Neural progenitor cell (in vitro differentiated cells): Measurements from ENCODE around the gene CD74. TPM values are rescaled to one million over a fixed set of nuclear protein-coding genes. Genes with fewer than 3 reads are reported as not detected.

Experiments used
- DNase-seq: peaks from one replicate; pipeline ENCODE4 v3.0.0-alpha.2; 2016; ENCODE audit warnings: low spot score
- H2AFZ ChIP-seq: fragments of 200-600 bp; sonication (generic); replicated peaks from 2 replicates; pipeline ENCODE4 v1.6.1; 2016; ENCODE audit warnings: antibody characterized with exemption
- H3F3A ChIP-seq: fragments of 200-600 bp; sonication (generic); 2 replicates; pipeline ENCODE4 v1.6.1; 2016; ENCODE audit warnings: antibody characterized with exemption, low read depth
- H3K27ac ChIP-seq: fragments of 200-600 bp; sonication (generic); 2 replicates; pipeline ENCODE4 v1.5.1; 2016; ENCODE audit warnings: mild to moderate bottlenecking
- H3K27me3 ChIP-seq: fragments of 200-600 bp; sonication (generic); 2 replicates; pipeline ENCODE4 v1.6.1; 2016; ENCODE audit warnings: mild to moderate bottlenecking, moderate library complexity
- H3K36me3 ChIP-seq: fragments of 200-600 bp; sonication (generic); 2 replicates; pipeline ENCODE4 v1.5.1; 2016
- H3K4me1 ChIP-seq: fragments of 200-600 bp; sonication (generic); 2 replicates; pipeline ENCODE4 v1.6.1; 2016; ENCODE audit warnings: mixed run types
- H3K4me2 ChIP-seq: fragments of 200-600 bp; sonication (generic); 2 replicates; pipeline ENCODE4 v1.6.1; 2016
- H3K4me3 ChIP-seq: fragments of 200-600 bp; sonication (generic); 2 replicates; pipeline ENCODE4 v1.5.1; 2016
- H3K79me2 ChIP-seq: fragments of 200-600 bp; sonication (generic); 2 replicates; pipeline ENCODE4 v1.6.1; 2016; ENCODE audit warnings: low read depth
- H3K9ac ChIP-seq: fragments of 200-600 bp; sonication (generic); 2 replicates; pipeline ENCODE4 v1.6.1; 2016
- H3K9me3 ChIP-seq: fragments of 200-600 bp; sonication (generic); 2 replicates; pipeline ENCODE4 v1.5.1; 2016; ENCODE audit warnings: low read depth
- H4K20me1 ChIP-seq: fragments of 200-600 bp; sonication (generic); 2 replicates; pipeline ENCODE4 v1.6.1; 2016; ENCODE audit warnings: low read depth
- H3K27ac Mint-ChIP-seq: 3 replicates; pipeline ENCODE4 v1.8.0; 2021; ENCODE audit warnings: mixed read lengths
- H3K27me3 Mint-ChIP-seq: 2 replicates; pipeline ENCODE4 v1.8.0; 2022; ENCODE audit warnings: low read depth, mild to moderate bottlenecking, inconsistent platforms, moderate library complexity, mixed read lengths; ENCODE audit not compliant: insufficient read depth
- H3K36me3 Mint-ChIP-seq: 3 replicates; pipeline ENCODE4 v1.8.0; 2021; ENCODE audit warnings: mixed read lengths
- H3K4me1 Mint-ChIP-seq: 3 replicates; pipeline ENCODE4 v1.8.0; 2021; ENCODE audit warnings: mixed read lengths
- H3K4me3 Mint-ChIP-seq: 3 replicates; pipeline ENCODE4 v1.8.0; 2021; ENCODE audit warnings: mild to moderate bottlenecking, moderate library complexity, mixed read lengths
- H3K9me3 Mint-ChIP-seq: 3 replicates; pipeline ENCODE4 v1.8.0; 2020; ENCODE audit warnings: mixed read lengths
- EZH2 ChIP-seq: fragments of 200-600 bp; sonication (generic); IDR thresholded peaks from 2 replicates; pipeline ENCODE4 v1.6.1; 2017; ENCODE audit warnings: antibody characterized with exemption, mild to moderate bottlenecking, moderate library complexity
- EZH2phosphoT487 ChIP-seq: fragments of 200-600 bp; sonication (generic); IDR thresholded peaks from 2 replicates; pipeline ENCODE4 v1.6.1; 2017; ENCODE audit warnings: antibody characterized with exemption
- total RNA-seq: library from RNA; depleted of rRNA; stranded (reverse); fragments of >200 nt; gene quantifications from 2 replicates; pipeline ENCODE4 v1.2.3, GENCODE V29; 2015; ENCODE audit warnings: low replicate concordance
- TF ChIP-seq, protein P1 (sequence below): fragments of 200-600 bp; sonication (generic); IDR thresholded peaks from 2 replicates; pipeline ENCODE4 v1.5.1; 2017; ENCODE audit warnings: antibody characterized with exemption, mild to moderate bottlenecking

Gene CD74
- total RNA-seq, 1 donor from 2014 or later = 9.8 TPM

DNA sequence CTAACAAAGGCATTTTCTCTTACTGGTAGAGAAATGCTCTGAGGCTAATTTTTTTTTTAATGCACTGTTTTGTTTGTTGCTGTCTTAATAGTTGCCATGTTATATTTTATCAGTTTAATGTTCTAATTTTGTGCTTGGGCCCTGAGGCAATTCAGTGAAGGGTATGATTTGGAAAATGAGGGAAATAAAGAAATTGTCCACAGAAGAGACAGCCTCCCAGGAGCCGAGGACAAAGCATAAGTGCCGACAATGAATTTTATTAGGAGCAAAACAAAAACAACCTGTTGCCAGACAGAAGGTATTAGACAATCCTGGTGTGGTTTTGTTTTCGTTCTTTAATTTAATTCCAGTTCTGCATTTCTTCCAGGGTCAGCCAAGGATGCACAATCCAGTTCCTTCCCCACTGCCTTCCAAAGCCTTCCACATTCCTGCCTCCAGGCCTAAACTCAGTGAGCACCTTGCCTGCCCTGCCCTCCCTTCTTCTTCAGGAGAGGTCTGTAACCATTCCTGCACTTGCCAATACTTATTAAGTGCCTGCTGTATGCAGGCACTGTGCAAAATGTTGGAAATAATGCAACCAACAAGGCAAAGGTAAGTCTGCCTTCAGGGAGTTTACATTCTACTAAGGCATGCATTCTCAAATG, 59.6 kb downstream of the CD74 start:
- no peak for TF ChIP-seq EZH2phosphoT487
- no peak for TF ChIP-seq EZH2
- TF ChIP-seq, protein P1, sequence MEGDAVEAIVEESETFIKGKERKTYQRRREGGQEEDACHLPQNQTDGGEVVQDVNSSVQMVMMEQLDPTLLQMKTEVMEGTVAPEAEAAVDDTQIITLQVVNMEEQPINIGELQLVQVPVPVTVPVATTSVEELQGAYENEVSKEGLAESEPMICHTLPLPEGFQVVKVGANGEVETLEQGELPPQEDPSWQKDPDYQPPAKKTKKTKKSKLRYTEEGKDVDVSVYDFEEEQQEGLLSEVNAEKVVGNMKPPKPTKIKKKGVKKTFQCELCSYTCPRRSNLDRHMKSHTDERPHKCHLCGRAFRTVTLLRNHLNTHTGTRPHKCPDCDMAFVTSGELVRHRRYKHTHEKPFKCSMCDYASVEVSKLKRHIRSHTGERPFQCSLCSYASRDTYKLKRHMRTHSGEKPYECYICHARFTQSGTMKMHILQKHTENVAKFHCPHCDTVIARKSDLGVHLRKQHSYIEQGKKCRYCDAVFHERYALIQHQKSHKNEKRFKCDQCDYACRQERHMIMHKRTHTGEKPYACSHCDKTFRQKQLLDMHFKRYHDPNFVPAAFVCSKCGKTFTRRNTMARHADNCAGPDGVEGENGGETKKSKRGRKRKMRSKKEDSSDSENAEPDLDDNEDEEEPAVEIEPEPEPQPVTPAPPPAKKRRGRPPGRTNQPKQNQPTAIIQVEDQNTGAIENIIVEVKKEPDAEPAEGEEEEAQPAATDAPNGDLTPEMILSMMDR = no peak
- Mint-ChIP-seq H3K36me3 (no peaks in the 10 kb centered on the region), H3K9me3 (no peaks in the 10 kb centered on the region)

DNA sequence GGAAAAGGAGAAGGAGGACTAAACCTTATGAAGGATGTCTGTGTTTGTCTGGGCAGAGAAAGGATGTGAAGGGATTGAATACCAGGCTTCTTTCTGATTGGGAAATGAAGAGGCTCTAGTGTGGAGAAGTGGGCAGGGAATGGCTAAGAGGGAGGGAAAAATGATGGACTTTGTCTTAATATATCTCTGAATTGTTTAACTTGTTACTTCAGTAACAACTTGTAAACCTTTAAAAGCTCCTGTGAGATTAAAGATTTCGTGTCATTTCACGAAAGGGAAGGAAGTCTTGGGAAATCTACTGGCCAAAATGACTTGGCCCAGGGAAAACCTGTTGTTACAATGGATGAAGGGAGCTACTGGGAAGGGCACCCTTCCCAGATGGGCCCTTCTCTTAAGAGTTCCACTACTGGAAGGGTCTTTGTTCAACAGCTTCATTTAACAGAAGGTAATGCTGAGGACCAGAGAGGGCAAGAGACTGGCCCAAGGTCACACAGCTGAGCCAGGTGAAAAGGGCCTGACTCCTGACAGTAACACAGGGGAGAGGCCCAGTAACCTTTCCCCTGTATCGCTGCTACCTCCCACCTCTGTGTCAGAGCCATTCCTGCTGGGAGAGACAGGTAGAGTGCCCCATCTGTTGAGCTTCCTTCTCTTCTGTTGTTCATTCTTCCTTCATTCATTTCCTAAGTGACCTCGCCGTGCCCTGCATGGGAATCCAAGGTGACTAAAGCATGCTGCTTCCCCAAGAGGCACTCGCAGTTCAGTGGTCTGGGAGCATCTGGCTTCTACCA, 60.3 kb downstream of the CD74 start:
- no peak overlapping the region for H3K27ac ChIP-seq
- peaks cover 6% of the 10 kb centered on the region for H3K27me3 Mint-ChIP-seq

More for the DNA sequence above, 59.6 kb downstream of the CD74 start:
- peaks cover 4% of the 10 kb centered on the region for H3K27me3 ChIP-seq
- no peak overlapping the region for H3K9ac ChIP-seq
- no peak overlapping the region for H2AFZ ChIP-seq
- H3K27ac Mint-ChIP-seq = no peak overlapping the region
- H3K79me2 ChIP-seq = peaks cover 6% of the 10 kb centered on the region
- no peaks in the 10 kb centered on the region for H3K9me3 ChIP-seq
- no peak overlapping the region for H3K4me3 Mint-ChIP-seq
- no peak for DNase-seq
- no peaks in the 10 kb centered on the region for H3K36me3 ChIP-seq
- H3K4me1 ChIP-seq = peaks cover 5% of the 10 kb centered on the region
- no peak overlapping the region for H3K27ac ChIP-seq
- H3K4me2 ChIP-seq = no peak overlapping the region
- peaks cover 29% of the 10 kb centered on the region for H3K4me1 Mint-ChIP-seq
- H3K4me3 ChIP-seq = no peak overlapping the region
- no peaks in the 10 kb centered on the region for H4K20me1 ChIP-seq
- H3K27me3 Mint-ChIP-seq = peaks cover 6% of the 10 kb centered on the region
- H3F3A ChIP-seq = no peaks in the 10 kb centered on the region

More for the DNA sequence above, 60.3 kb downstream of the CD74 start:
- H3K4me3 Mint-ChIP-seq = peak overlapping the region; percentile 23
- no peak overlapping the region for H3K9ac ChIP-seq
- TF ChIP-seq EZH2phosphoT487 (no peak), EZH2 (no peak)
- TF ChIP-seq, protein P1 = no peak
- H3K4me2 ChIP-seq = no peak overlapping the region
- H3F3A ChIP-seq = no peaks in the 10 kb centered on the region
- H4K20me1 ChIP-seq = no peaks in the 10 kb centered on the region
- no peaks in the 10 kb centered on the region for H3K36me3 ChIP-seq
- H2AFZ ChIP-seq = no peak overlapping the region
- peaks cover 36% of the 10 kb centered on the region for H3K4me1 Mint-ChIP-seq
- H3K79me2 ChIP-seq = no peaks in the 10 kb centered on the region
- no peak overlapping the region for H3K4me3 ChIP-seq
- peaks cover 5% of the 10 kb centered on the region for H3K4me1 ChIP-seq
- DNase-seq = no peak
- H3K27me3 ChIP-seq = peaks cover 4% of the 10 kb centered on the region
- H3K36me3 Mint-ChIP-seq = no peaks in the 10 kb centered on the region
- H3K27ac Mint-ChIP-seq = peak overlapping the region; percentile 11
- no peaks in the 10 kb centered on the region for H3K9me3 Mint-ChIP-seq
- no peaks in the 10 kb centered on the region for H3K9me3 ChIP-seq

Other genes starting within 250 kb of the CD74 start
- gene CDX1, start 246.1 kb downstream of the CD74 start, total RNA-seq = not detected in 2 replicates
- gene SLC6A7, start 222.8 kb downstream of the CD74 start, total RNA-seq = not detected in 2 replicates
- gene CAMK2A, start 123.1 kb downstream of the CD74 start, total RNA-seq = 0.09 and 0.28 TPM in 2 replicates
- gene ARSI, start 110.0 kb downstream of the CD74 start, total RNA-seq = 4.2 and 13.1 TPM in 2 replicates
- gene TCOF1, start 55.2 kb downstream of the CD74 start, total RNA-seq = 37.9 and 79.8 TPM in 2 replicates
- 3,204 and 3,639 TPM in 2 replicates for gene RPS14, start 36.8 kb upstream of the CD74 start, total RNA-seq
- gene NDST1, start 95.2 kb upstream of the CD74 start, total RNA-seq = 22.9 and 45.6 TPM in 2 replicates
- 0.41 and 1.3 TPM in 2 replicates for gene SYNPO, start 227.8 kb upstream of the CD74 start, total RNA-seq
- 0.43 and 0.90 TPM in 2 replicates for gene MYOZ3, start 248.3 kb upstream of the CD74 start, total RNA-seq